C4-2B (cell line): Measurements from ENCODE around the gene CRADD.

Experiments
- H3K27ac ChIP-seq: fragments of 450-650 bp; 2 replicates; pipeline ENCODE4 v1.5.1; 2017
- CTCF ChIP-seq: fragments of 450-650 bp; conservative IDR thresholded peaks from 2 replicates; pipeline ENCODE4 v1.5.1; 2017; ENCODE audit warnings: mild to moderate bottlenecking
- ZFX ChIP-seq: fragments of 450-650 bp; IDR thresholded peaks from 2 replicates; pipeline ENCODE4 v1.6.1; 2017

Gene CRADD

DNA sequence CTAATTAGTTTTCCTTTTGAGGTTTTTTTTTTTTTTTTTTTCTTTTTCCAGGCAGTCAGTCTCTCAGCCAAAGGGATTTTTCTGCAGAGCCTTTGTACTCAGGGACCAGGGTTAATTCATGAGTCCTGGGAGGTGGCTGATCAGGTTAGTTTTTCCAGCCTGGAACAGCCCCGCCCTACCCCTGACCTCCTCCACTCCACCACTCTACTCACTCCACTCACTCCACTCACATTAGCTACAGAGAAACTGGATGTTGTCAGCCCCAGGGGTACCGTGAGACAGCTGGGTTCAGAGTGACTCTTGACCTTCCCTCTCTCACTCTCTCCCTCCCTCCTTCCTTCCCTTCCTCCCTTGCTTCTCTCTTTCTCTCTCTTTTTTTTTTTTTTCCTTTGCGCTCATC is 161.0 kb downstream of the CRADD start:
- no peak overlapping the region for H3K27ac ChIP-seq
- no peak for TF ChIP-seq ZFX
- no peak for TF ChIP-seq CTCF

GRCh38 chr12:93839064-93839463 is 161.9 kb downstream of the CRADD start:
- TF ChIP-seq CTCF, result no peak
- H3K27ac ChIP-seq, result no peak overlapping the region

- TF ChIP-seq ZFX, result no peak
- TF ChIP-seq CTCF, result no peak
Measured at GRCh38 chr12:93841671-93842070, 164.5 kb downstream of the CRADD start.

DNA sequence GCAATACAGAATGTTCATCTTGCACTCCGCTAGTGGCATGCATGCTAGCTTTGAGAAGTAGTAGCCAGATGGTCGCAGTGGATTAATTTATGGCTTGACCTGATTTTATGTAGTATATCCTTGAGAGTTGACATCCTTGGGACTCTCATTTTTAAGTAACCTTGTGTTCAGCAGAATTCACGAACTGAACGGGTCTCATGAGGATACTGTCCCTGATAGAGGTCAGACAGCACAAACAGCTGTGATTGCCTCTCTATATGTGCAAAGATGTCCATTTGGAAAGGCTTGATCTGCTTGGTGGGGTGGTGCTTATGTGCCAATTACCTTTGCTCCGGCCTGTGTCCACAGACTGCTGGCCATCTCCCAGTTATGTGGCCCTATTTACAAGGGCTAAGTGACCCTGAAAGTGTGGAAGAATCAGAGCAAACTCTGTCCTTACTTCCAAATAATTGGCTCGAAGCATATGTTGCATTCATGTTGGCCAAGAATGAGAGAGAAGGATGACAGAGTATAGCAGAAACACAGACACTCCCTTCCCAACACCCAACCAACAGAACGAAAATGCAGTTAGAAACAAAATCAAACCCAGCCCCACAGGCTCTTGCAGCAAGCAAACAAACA is 167.1 kb downstream of the CRADD start:
- TF ChIP-seq ZFX, result no peak
- no peak for TF ChIP-seq CTCF
- no peak overlapping the region for H3K27ac ChIP-seq

More at GRCh38 chr12:93841671-93842070, 164.5 kb downstream of the CRADD start:
- no peak overlapping the region for H3K27ac ChIP-seq

DNA sequence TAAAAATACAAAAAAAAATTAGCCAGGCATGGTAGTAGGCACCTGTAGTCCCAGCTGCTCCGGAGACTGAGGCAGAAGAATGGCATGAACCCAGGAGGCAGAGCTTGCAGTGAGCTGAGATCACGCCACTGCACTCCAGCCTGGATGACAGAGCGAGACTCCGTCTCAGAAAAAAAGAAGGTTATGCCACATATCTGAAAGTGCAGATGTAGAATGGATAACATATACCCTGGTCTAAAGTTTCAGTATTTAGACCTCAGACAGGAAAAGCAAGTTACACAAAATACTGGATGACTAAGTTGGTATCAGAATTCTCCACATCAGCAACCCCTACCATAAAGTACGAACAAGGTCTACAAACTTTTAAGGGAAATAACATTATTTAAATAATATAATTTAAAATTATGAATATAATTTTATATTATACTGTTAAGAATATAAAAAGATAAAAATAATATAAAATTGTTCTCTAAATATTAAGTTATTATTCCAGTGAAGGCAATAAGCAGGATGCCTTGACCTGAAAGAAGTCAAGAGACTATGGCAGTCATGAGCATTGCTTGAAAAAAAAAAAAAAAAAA is 169.9 kb downstream of the CRADD start:
- no peak overlapping the region for H3K27ac ChIP-seq
- TF ChIP-seq CTCF (no peak), ZFX (no peak)

- no peak overlapping the region for H3K27ac ChIP-seq
- TF ChIP-seq ZFX, result no peak
- no peak for TF ChIP-seq CTCF
Measured at GRCh38 chr12:93847517-93848474, 170.6 kb downstream of the CRADD start.

DNA sequence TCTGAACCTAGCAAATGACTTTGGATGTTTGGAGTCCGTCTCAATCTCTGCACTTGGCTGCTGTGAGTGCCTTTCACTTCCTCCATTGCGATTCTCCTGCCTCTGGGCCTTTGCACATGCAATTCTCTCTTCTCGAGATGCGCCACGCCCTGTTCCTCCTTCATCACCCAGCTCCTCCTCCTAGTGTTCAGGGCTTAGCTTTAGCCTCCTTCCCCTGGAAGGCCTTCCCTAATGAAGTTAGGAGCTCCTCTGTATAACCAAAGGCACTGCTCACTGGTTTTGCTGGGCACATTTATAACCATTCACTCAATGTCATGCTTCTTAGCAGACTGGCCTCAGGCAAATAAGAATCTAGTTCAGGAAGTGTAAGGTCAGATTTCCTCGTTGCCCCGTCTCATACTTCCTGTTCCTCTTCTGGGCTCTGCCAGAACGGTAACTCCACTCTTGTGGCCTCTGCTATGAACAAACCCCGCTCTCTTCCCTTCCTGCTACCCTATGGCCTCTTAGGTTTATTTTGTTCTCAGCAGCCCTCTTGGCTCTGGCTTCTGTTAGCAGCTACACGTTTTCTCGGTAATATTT is 171.4 kb downstream of the CRADD start:
- no peak for TF ChIP-seq CTCF
- no peak for TF ChIP-seq ZFX
- H3K27ac ChIP-seq, result peak overlapping the region; percentile 17; the same call in 1 of the 2 replicates
